IMR-90 (cell line): Measurements from ENCODE around the gene MTIF3. TPM values are rescaled to one million over a fixed set of nuclear protein-coding genes. Genes with fewer than 3 reads are reported as not detected.

Experiments used
- ATAC-seq: fragments of 200-7000 bp; cut with Tn5 transposase; 2 replicates; pipeline ENCODE4 v1.9.1; 2020; ENCODE audit warnings: low read depth, mild to moderate bottlenecking, moderate library complexity
- BruUV-seq: library from RNA; stranded (reverse); fragments of 400-500 nt; replicated peaks from 2 replicates; lab custom pipeline; 2021; lab: Mats Ljungman, UMichigan
- CTCF ChIA-PET: fragments of 300-600 bp; formaldehyde crosslinking; extraction: SDS; loops from one replicate; lab custom pipeline; 2021; ENCODE audit warnings: antibody characterized with exemption; lab: Yijun Ruan, JAX
- POLR2A ChIA-PET: fragments of 300-600 bp; sonication (Branson Sonifier 250); formaldehyde crosslinking; loops from one replicate; lab custom pipeline; 2022; ENCODE audit warnings: antibody characterized with exemption; ENCODE audit not compliant: unreplicated experiment; lab: Charles Lee
- DNase-seq: peaks from one replicate; pipeline ENCODE4 v3.0.0; 2013
- H2AFZ ChIP-seq: replicated peaks from 2 replicates; pipeline ENCODE3; 2013; ENCODE audit warnings: low read length, mild to moderate bottlenecking; ENCODE audit not compliant: poor library complexity
- H2AK5ac ChIP-seq: 2 replicates; pipeline ENCODE4 v1.6.1; 2013; ENCODE audit warnings: low read depth, low read length, inconsistent platforms
- H2AK9ac ChIP-seq: replicated peaks from 2 replicates; pipeline ENCODE3; 2013; ENCODE audit warnings: mild to moderate bottlenecking, low read depth, low read length, moderate library complexity; ENCODE audit not compliant: poor library complexity
- H2BK120ac ChIP-seq: 2 replicates; pipeline ENCODE4 v1.6.1; 2013; ENCODE audit warnings: low read depth, low read length, inconsistent platforms
- H2BK15ac ChIP-seq: 3 replicates; pipeline ENCODE4 v1.6.1; 2013; ENCODE audit warnings: low read depth, low read length, inconsistent platforms
- H2BK20ac ChIP-seq: 2 replicates; pipeline ENCODE4 v1.6.1; 2013; ENCODE audit warnings: low read depth, mild to moderate bottlenecking, inconsistent platforms, low read length, moderate library complexity
- H2BK5ac ChIP-seq: 2 replicates; pipeline ENCODE4 v1.6.1; 2013; ENCODE audit warnings: mild to moderate bottlenecking, low read depth, low read length, inconsistent platforms; ENCODE audit not compliant: poor library complexity, severe bottlenecking
- H3K14ac ChIP-seq: replicated peaks from 2 replicates; pipeline ENCODE4 v1.6.1; 2013; ENCODE audit warnings: low read depth, low read length, inconsistent platforms
- H3K18ac ChIP-seq: 2 replicates; pipeline ENCODE4 v1.6.1; 2013; ENCODE audit warnings: low read depth, low read length, control low read depth
- H3K23ac ChIP-seq: 2 replicates; pipeline ENCODE4 v1.6.1; 2013; ENCODE audit warnings: low read depth, low read length, inconsistent platforms
- H3K27ac ChIP-seq: 2 replicates; pipeline ENCODE4 v1.5.1; 2013; ENCODE audit warnings: mild to moderate bottlenecking, control low read depth, low read length; ENCODE audit not compliant: insufficient read depth
- H3K27me3 ChIP-seq: 2 replicates; pipeline ENCODE4 v1.6.1; 2013; ENCODE audit warnings: low read length; ENCODE audit not compliant: control insufficient read depth, insufficient read depth
- H3K36me3 ChIP-seq: 2 replicates; pipeline ENCODE4 v1.6.1; 2013; ENCODE audit warnings: low read length, mixed read lengths; ENCODE audit not compliant: control insufficient read depth, insufficient read depth
- H3K4ac ChIP-seq: 2 replicates; pipeline ENCODE4 v1.6.1; 2013; ENCODE audit warnings: low read depth, low read length, inconsistent platforms
- H3K4me1 ChIP-seq: 2 replicates; pipeline ENCODE4 v1.6.1; 2013; ENCODE audit warnings: low read length, mixed read lengths; ENCODE audit not compliant: control insufficient read depth, insufficient read depth
- H3K4me2 ChIP-seq: 2 replicates; pipeline ENCODE4 v1.6.1; 2013; ENCODE audit warnings: low read depth, mild to moderate bottlenecking, control low read depth, low read length, moderate library complexity
- H3K4me3 ChIP-seq: 2 replicates; pipeline ENCODE4 v1.5.1; 2013; ENCODE audit warnings: low read depth, mild to moderate bottlenecking, control low read depth, low read length, moderate library complexity; ENCODE audit not compliant: insufficient read depth
- H3K56ac ChIP-seq: 2 replicates; pipeline ENCODE4 v1.6.1; 2013; ENCODE audit warnings: low read length, inconsistent platforms; ENCODE audit not compliant: insufficient read depth; ENCODE audit errors: extremely low read depth
- H3K79me1 ChIP-seq, 2 experiments: 2 replicates each; pipeline ENCODE4 v1.6.1; 2013; ENCODE audit warnings: low read length in 2 of 2, inconsistent platforms in 1 of 2, low read depth in 1 of 2
- H3K9ac ChIP-seq: 2 replicates; pipeline ENCODE4 v1.6.1; 2013; ENCODE audit warnings: low read depth, low read length, control low read depth
- H3K9me1 ChIP-seq: 2 replicates; pipeline ENCODE4 v1.6.1; 2013; ENCODE audit warnings: low read length, inconsistent platforms; ENCODE audit not compliant: insufficient read depth
- H3K9me3 ChIP-seq: 2 replicates; pipeline ENCODE4 v1.6.1; 2013; ENCODE audit warnings: low read length; ENCODE audit not compliant: control insufficient read depth, insufficient read depth
- H4K20me1 ChIP-seq: 2 replicates; pipeline ENCODE4 v1.6.1; 2013; ENCODE audit warnings: low read length, inconsistent platforms; ENCODE audit not compliant: insufficient read depth
- H4K5ac ChIP-seq: 2 replicates; pipeline ENCODE4 v1.6.1; 2013; ENCODE audit warnings: mild to moderate bottlenecking, low read depth, low read length, control low read depth
- H4K8ac ChIP-seq, 2 experiments: 2 replicates each; pipeline ENCODE4 v1.6.1; 2013; ENCODE audit warnings: low read depth in 2 of 2, low read length in 2 of 2, control low read depth in 1 of 2, inconsistent platforms in 1 of 2
- H4K91ac ChIP-seq: 2 replicates; pipeline ENCODE4 v1.6.1; 2013; ENCODE audit warnings: low read depth, low read length, inconsistent platforms; ENCODE audit not compliant: insufficient read depth
- BHLHE40 ChIP-seq: fragments of 150-350 bp; IDR thresholded peaks from 2 replicates; pipeline ENCODE4 v1.6.1; 2016; ENCODE audit warnings: mild to moderate bottlenecking, low read depth, low read length
- CEBPB ChIP-seq: IDR thresholded peaks from 2 replicates; pipeline ENCODE4 v1.6.1; 2012; ENCODE audit warnings: low read depth, low read length, improper control_type of control experiment
- CHD1 ChIP-seq: IDR thresholded peaks from 2 replicates; pipeline ENCODE4 v1.6.1; 2012; ENCODE audit warnings: low read depth, low read length, improper control_type of control experiment
- CTCF ChIP-seq: conservative IDR thresholded peaks from 2 replicates; pipeline ENCODE4 v1.5.1; 2012; ENCODE audit warnings: mild to moderate bottlenecking, low read depth, low read length, improper control_type of control experiment
- ELK1 ChIP-seq: fragments of 150-350 bp; IDR thresholded peaks from 2 replicates; pipeline ENCODE4 v1.6.1; 2016; ENCODE audit warnings: low read depth, mild to moderate bottlenecking, low read length, moderate library complexity, borderline replicate concordance
- FOS ChIP-seq: fragments of 150-350 bp; IDR thresholded peaks from 2 replicates; pipeline ENCODE4 v1.6.1; 2016; ENCODE audit warnings: low read depth, low read length
- MAFK ChIP-seq: IDR thresholded peaks from 2 replicates; pipeline ENCODE4 v1.6.1; 2012; ENCODE audit warnings: low read depth, low read length, improper control_type of control experiment
- MAZ ChIP-seq: IDR thresholded peaks from 2 replicates; pipeline ENCODE4 v1.6.1; 2012; ENCODE audit warnings: low read depth, mild to moderate bottlenecking, low read length, improper control_type of control experiment, moderate library complexity, borderline replicate concordance
- MXI1 ChIP-seq: IDR thresholded peaks from 2 replicates; pipeline ENCODE4 v1.6.1; 2012; ENCODE audit warnings: low read depth, mild to moderate bottlenecking, low read length, moderate library complexity, borderline replicate concordance
- NFE2L2 ChIP-seq: fragments of 150-350 bp; IDR thresholded peaks from 2 replicates; pipeline ENCODE4 v1.6.1; 2016; ENCODE audit warnings: low read depth, mild to moderate bottlenecking, low read length
- POLR2A ChIP-seq: IDR thresholded peaks from 2 replicates; pipeline ENCODE4 v1.6.1; 2012; ENCODE audit warnings: mild to moderate bottlenecking, low read depth, low read length
- RAD21 ChIP-seq: IDR thresholded peaks from 2 replicates; pipeline ENCODE4 v1.6.1; 2012; ENCODE audit warnings: low read length, improper control_type of control experiment
- RCOR1 ChIP-seq: IDR thresholded peaks from 2 replicates; pipeline ENCODE4 v1.6.1; 2012; ENCODE audit warnings: mild to moderate bottlenecking, low read length, improper control_type of control experiment; ENCODE audit not compliant: insufficient replicate concordance
- RFX5 ChIP-seq: IDR thresholded peaks from 2 replicates; pipeline ENCODE4 v1.8.0; 2012; ENCODE audit warnings: low read depth, mild to moderate bottlenecking, low read length, moderate library complexity
- SMC3 ChIP-seq: fragments of 150-350 bp; IDR thresholded peaks from 2 replicates; pipeline ENCODE4 v1.6.1; 2016; ENCODE audit warnings: low read depth, mild to moderate bottlenecking, antibody characterized with exemption, low read length, moderate library complexity
- USF2 ChIP-seq: fragments of 150-350 bp; IDR thresholded peaks from 2 replicates; pipeline ENCODE4 v1.6.1; 2017; ENCODE audit warnings: mild to moderate bottlenecking, antibody characterized with exemption, low read length, low read depth
- WGBS, 2 experiments: methylation state at CpG; one replicate each; pipeline versions ENCODE4 v1.1.5 to v1.1.7; 2013; ENCODE audit warnings: missing lambda C conversion rate in 2 of 2; ENCODE audit not compliant: insufficient read length in 1 of 2; ENCODE audit errors: extremely low coverage in 2 of 2; 5-methylcytosine and 5-hydroxymethylcytosine counted together
- dilution Hi-C: fragments of 300-500 bp; cut with HindIII; formaldehyde crosslinking; loops from one replicate; pipeline ENCODE4 v1.14.3; 2018; ENCODE audit warnings: low sequenced_read_pairs; ENCODE audit not compliant: unreplicated experiment
- in situ Hi-C: fragments of 300-500 bp; cut with MboI; formaldehyde crosslinking; loops from 3 replicates; pipeline ENCODE4 v1.14.3; 2019; ENCODE audit warnings: low sequenced_read_pairs, inconsistent platforms, mixed read lengths
- intact Hi-C: fragments of 100-400 bp; cut with micrococcal nuclease; formaldehyde crosslinking; loops from 2 replicates; pipeline ENCODE4 v1.10.0; 2022
- polyA plus RNA-seq, 3 experiments: library from polyadenylated mRNA; depleted of rRNA; stranded (reverse); fragments of >200 nt; gene quantifications; 2 replicates each; pipeline ENCODE4 v1.2.3, GENCODE V29; 2012; ENCODE audit warnings: low replicate concordance in 1 of 3
- total RNA-seq: library from RNA; depleted of rRNA; stranded (reverse); fragments of >200 nt; gene quantifications from 2 replicates; pipeline ENCODE4 v1.2.3, GENCODE V29; 2012

MTIF3 gene
- total and polyA plus RNA-seq, 2 of the 4 experiments (the other 2 are of a cell fraction), result 31.7 to 41.0 TPM

- no peak overlapping the region for H3K18ac ChIP-seq
- ChIA-PET POLR2A (no interaction called here), CTCF (interaction anchor here (0.6 kb wide), 1 partner anchor 959 kb away, joined by 3 read pairs; no protein-coding TSS in a partner anchor)
- H3K27ac ChIP-seq, result no peak overlapping the region
- no peak for DNase-seq
- H3K23ac ChIP-seq, result no peak overlapping the region; the same call in 1 of the 2 replicates
- no peaks in the 10 kb centered on the region for H3K9me1 ChIP-seq
- no peak overlapping the region for H2BK120ac ChIP-seq
- H3K27me3 ChIP-seq, result peaks cover 10% of the 10 kb centered on the region
- H3K4ac ChIP-seq, result no peak overlapping the region
- no peak overlapping the region for H4K8ac ChIP-seq
- no peaks in the 10 kb centered on the region for H3K4me1 ChIP-seq
- H2AK9ac ChIP-seq, result no peak overlapping the region
- H3K9ac ChIP-seq, result no peak overlapping the region
- no peaks in the 10 kb centered on the region for H3K9me3 ChIP-seq
- no peak overlapping the region for H2BK5ac ChIP-seq
- no peak overlapping the region for H2BK20ac ChIP-seq
- no peak overlapping the region for H3K4me2 ChIP-seq
- 89% methylated on average over 7 of the region's 12 CpGs; no CpG with 5 or more reads in 1 of the 2 experiments for WGBS, 2 experiments
- no peak for TF ChIP-seq SMC3
- no peak for TF ChIP-seq POLR2A
- no peak for TF ChIP-seq USF2
- no peak for TF ChIP-seq CHD1
- no peak for TF ChIP-seq RFX5
- TF ChIP-seq ELK1, result no peak
- no peak for TF ChIP-seq RAD21
- TF ChIP-seq MAFK, result no peak
- no peak for TF ChIP-seq CTCF
- TF ChIP-seq CEBPB, result no peak
- no peak for TF ChIP-seq MAZ
- no peak for TF ChIP-seq BHLHE40
- no peak for TF ChIP-seq RCOR1
- TF ChIP-seq NFE2L2, result no peak
- TF ChIP-seq MXI1, result no peak
- no peak for TF ChIP-seq FOS
- no peak overlapping the region for H4K91ac ChIP-seq
- H2AFZ ChIP-seq, result peak overlapping the region; percentile 23
- H2BK15ac ChIP-seq, result no peak overlapping the region
- no peaks in the 10 kb centered on the region for H4K20me1 ChIP-seq
- no peak overlapping the region for H2AK5ac ChIP-seq
- dilution Hi-C loops (no loop called here), in situ Hi-C loops (no loop called here), intact Hi-C loops (no loop called here)
- ATAC-seq, result no peak
- H3K36me3 ChIP-seq, result no peaks in the 10 kb centered on the region
- no TSS peak for BruUV-seq
- no peaks in the 10 kb centered on the region for H3K79me1 ChIP-seq
- H3K14ac ChIP-seq, result no peak overlapping the region
- no peak overlapping the region for H3K4me3 ChIP-seq
- no peak overlapping the region for H4K5ac ChIP-seq
- no peak overlapping the region for H3K56ac ChIP-seq
Observed at GRCh38 chr13:27461940-27462584, 11.7 kb upstream of the MTIF3 start.
